OCI-LY1 (cell line): ENCODE results near the gene LNX1.

ENCODE experiments used
- H2AFZ ChIP-seq: fragments of 200-600 bp; sonication (generic), shearing (Covaris generic); 2 replicates; pipeline ENCODE4 v1.6.0; 2014; ENCODE audit warnings: antibody characterized with exemption, mild to moderate bottlenecking, low read length
- H3F3A ChIP-seq: fragments of 200-600 bp; sonication (generic), shearing (Covaris generic); 2 replicates; pipeline ENCODE4 v1.6.0; 2014; ENCODE audit warnings: mild to moderate bottlenecking, antibody characterized with exemption, low read length, moderate library complexity; ENCODE audit not compliant: insufficient read depth
- H3K27ac ChIP-seq: fragments of 200-600 bp; sonication (generic); 2 replicates; pipeline ENCODE4 v1.5.1; 2014; ENCODE audit warnings: low read length, mixed run types, mild to moderate bottlenecking, low read depth; ENCODE audit not compliant: poor library complexity, severe bottlenecking
- H3K27me3 ChIP-seq: fragments of 200-600 bp; sonication (generic); 2 replicates; pipeline ENCODE4 v1.6.0; 2014; ENCODE audit warnings: antibody characterized with exemption, mild to moderate bottlenecking, low read length, moderate library complexity; ENCODE audit not compliant: insufficient read depth
- H3K36me3 ChIP-seq: fragments of 200-600 bp; sonication (generic); 2 replicates; pipeline ENCODE4 v1.6.1; 2014; ENCODE audit warnings: mild to moderate bottlenecking, antibody characterized with exemption, low read length, moderate library complexity, mixed read lengths; ENCODE audit not compliant: insufficient read depth
- H3K4me1 ChIP-seq: fragments of 200-600 bp; sonication (generic); 2 replicates; pipeline ENCODE4 v1.5.1; 2014; ENCODE audit warnings: mild to moderate bottlenecking, low read length, moderate library complexity; ENCODE audit not compliant: insufficient read depth, severe bottlenecking
- H3K4me2 ChIP-seq: fragments of 200-600 bp; sonication (generic), shearing (Covaris generic); 2 replicates; pipeline ENCODE4 v1.6.1; 2014; ENCODE audit warnings: low read length
- H3K4me3 ChIP-seq: fragments of 200-600 bp; sonication (generic); 2 replicates; pipeline ENCODE4 v1.5.1; 2014; ENCODE audit warnings: low read length, low read depth, mild to moderate bottlenecking, mixed read lengths; ENCODE audit not compliant: poor library complexity, severe bottlenecking
- H3K79me2 ChIP-seq: fragments of 200-600 bp; shearing (Covaris generic); 2 replicates; pipeline ENCODE4 v1.6.1; 2016; ENCODE audit warnings: mixed run types, low read length, mixed read lengths; ENCODE audit not compliant: insufficient read depth
- H3K9ac ChIP-seq: fragments of 200-600 bp; sonication (generic), shearing (Covaris generic); 2 replicates; pipeline ENCODE4 v1.6.1; 2014; ENCODE audit warnings: mild to moderate bottlenecking, low read length, mixed read lengths
- H3K9me2 ChIP-seq: fragments of 200-600 bp; sonication (generic), shearing (Covaris generic); 2 replicates; pipeline ENCODE4 v1.6.1; 2014; ENCODE audit warnings: low read depth, mild to moderate bottlenecking, low read length, mixed read lengths
- H3K9me3 ChIP-seq: fragments of 200-600 bp; shearing (Covaris generic); 2 replicates; pipeline ENCODE4 v1.6.1; 2014; ENCODE audit warnings: low read length, mixed read lengths
- H4K20me1 ChIP-seq: fragments of 200-600 bp; sonication (generic), shearing (Covaris generic); 2 replicates; pipeline ENCODE4 v1.6.0; 2016; ENCODE audit warnings: mild to moderate bottlenecking, low read length; ENCODE audit not compliant: insufficient read depth
- EZH2 ChIP-seq: fragments of 200-600 bp; sonication (generic), shearing (Covaris generic); IDR thresholded peaks from 2 replicates; pipeline ENCODE4 v1.8.0; 2017; ENCODE audit warnings: borderline replicate concordance, mixed run types, mild to moderate bottlenecking, antibody characterized with exemption, low read length, moderate library complexity, mixed read lengths
- TF ChIP-seq, protein P1 (sequence below): fragments of 200-600 bp; sonication (generic), shearing (Covaris generic); IDR thresholded peaks from 2 replicates; pipeline ENCODE4 v1.5.1; 2017; ENCODE audit warnings: mild to moderate bottlenecking, antibody characterized with exemption, low read length, moderate library complexity, mixed read lengths

LNX1 gene

DNA sequence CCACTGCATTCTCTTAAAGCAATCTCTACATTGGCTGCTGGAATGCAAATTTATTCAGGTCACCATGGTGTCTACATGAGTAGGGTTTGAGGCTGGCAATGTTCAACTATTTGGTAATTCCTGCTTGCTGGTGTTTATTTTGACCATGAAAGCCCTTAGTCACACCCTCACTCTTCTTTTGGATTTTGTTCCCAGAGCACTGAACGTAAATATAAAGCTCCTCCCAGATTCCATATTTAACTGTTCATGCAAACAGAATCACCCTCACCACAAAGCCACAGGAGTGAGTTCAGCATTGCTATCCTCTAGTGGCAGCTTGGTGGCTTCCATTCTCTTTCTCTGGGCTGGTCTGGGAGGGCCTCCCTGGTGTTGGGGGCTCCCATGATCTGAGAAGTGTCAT is 82.8 kb downstream of the LNX1 start:
- H3K9ac ChIP-seq, result no peak overlapping the region
- H3K9me2 ChIP-seq, result no peaks in the 10 kb centered on the region
- no peak overlapping the region for H3K4me2 ChIP-seq
- H3K4me3 ChIP-seq, result no peak overlapping the region
- no peaks in the 10 kb centered on the region for H3K9me3 ChIP-seq
- H3K36me3 ChIP-seq, result no peaks in the 10 kb centered on the region
- H4K20me1 ChIP-seq, result no peaks in the 10 kb centered on the region
- no peaks in the 10 kb centered on the region for H3K27me3 ChIP-seq
- TF ChIP-seq EZH2, result no peak
- TF ChIP-seq, protein P1, sequence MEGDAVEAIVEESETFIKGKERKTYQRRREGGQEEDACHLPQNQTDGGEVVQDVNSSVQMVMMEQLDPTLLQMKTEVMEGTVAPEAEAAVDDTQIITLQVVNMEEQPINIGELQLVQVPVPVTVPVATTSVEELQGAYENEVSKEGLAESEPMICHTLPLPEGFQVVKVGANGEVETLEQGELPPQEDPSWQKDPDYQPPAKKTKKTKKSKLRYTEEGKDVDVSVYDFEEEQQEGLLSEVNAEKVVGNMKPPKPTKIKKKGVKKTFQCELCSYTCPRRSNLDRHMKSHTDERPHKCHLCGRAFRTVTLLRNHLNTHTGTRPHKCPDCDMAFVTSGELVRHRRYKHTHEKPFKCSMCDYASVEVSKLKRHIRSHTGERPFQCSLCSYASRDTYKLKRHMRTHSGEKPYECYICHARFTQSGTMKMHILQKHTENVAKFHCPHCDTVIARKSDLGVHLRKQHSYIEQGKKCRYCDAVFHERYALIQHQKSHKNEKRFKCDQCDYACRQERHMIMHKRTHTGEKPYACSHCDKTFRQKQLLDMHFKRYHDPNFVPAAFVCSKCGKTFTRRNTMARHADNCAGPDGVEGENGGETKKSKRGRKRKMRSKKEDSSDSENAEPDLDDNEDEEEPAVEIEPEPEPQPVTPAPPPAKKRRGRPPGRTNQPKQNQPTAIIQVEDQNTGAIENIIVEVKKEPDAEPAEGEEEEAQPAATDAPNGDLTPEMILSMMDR, result no peak
- no peak overlapping the region for H3K27ac ChIP-seq
- no peaks in the 10 kb centered on the region for H3F3A ChIP-seq
- H3K4me1 ChIP-seq, result no peaks in the 10 kb centered on the region
- H2AFZ ChIP-seq, result no peak overlapping the region
- no peaks in the 10 kb centered on the region for H3K79me2 ChIP-seq

DNA sequence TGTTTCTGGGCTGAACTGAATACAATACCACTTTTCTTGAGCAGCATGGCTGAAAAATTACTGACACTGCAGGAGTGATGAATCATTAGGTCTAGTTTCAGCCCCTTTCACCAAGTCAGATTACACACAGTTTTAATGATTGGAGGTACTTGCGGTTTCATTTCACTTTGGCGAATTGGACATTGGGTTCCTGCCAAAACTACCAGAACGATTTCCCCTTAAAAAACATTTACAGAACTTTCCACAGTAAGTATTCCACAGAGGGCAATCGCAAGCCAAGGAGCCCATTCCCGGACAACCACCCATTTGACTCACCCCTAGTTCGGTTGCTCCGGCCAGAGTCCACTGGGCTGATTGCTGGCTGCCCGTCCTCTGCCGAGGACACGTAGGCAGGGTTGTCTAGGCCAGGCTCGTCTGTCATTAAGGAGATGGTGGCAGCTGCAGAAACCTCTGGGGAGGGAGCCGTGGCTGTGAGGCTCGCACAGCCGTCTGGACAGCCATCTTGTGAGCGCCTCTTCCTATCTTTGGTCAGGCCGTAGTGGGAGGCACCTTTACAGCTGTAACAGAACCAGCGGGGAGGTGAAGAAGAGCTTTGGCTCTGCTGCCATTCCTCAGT is 83.5 kb downstream of the LNX1 start:
- TF ChIP-seq, protein P1, result no peak
- no peak for TF ChIP-seq EZH2
- H3K79me2 ChIP-seq, result no peaks in the 10 kb centered on the region
- H4K20me1 ChIP-seq, result no peaks in the 10 kb centered on the region
- H3K4me3 ChIP-seq, result no peak overlapping the region
- H3K36me3 ChIP-seq, result no peaks in the 10 kb centered on the region
- H3K4me1 ChIP-seq, result no peaks in the 10 kb centered on the region
- no peak overlapping the region for H3K4me2 ChIP-seq
- H3K9me3 ChIP-seq, result no peaks in the 10 kb centered on the region
- no peaks in the 10 kb centered on the region for H3K27me3 ChIP-seq
- no peak overlapping the region for H3K9ac ChIP-seq
- H3F3A ChIP-seq, result no peaks in the 10 kb centered on the region
- no peak overlapping the region for H3K27ac ChIP-seq
- no peak overlapping the region for H2AFZ ChIP-seq
- H3K9me2 ChIP-seq, result no peaks in the 10 kb centered on the region

DNA sequence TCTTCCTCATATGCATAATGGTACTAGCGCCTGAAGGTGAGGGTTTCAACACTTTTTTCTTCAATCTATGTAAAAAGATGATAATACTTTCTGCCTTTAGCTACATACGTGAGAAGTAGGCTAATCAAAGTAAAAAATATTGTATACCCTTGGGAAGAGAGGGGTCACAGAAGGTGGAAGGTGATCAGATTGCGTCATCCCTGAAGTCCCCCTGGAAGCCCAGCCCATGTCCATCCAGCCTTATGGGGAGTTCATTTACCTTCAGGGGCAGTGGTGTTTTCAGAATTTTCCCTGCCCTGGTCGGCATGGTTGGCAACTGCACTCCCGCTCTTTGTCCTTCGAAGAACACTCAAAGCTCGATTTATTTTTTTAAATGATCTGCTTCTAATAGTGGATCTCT is 84.2 kb downstream of the LNX1 start:
- no peaks in the 10 kb centered on the region for H3K9me2 ChIP-seq
- TF ChIP-seq, protein P1, result no peak
- no peak for TF ChIP-seq EZH2
- no peak overlapping the region for H2AFZ ChIP-seq
- no peaks in the 10 kb centered on the region for H3K27me3 ChIP-seq
- no peaks in the 10 kb centered on the region for H4K20me1 ChIP-seq
- no peaks in the 10 kb centered on the region for H3K79me2 ChIP-seq
- no peaks in the 10 kb centered on the region for H3K36me3 ChIP-seq
- H3K4me3 ChIP-seq, result no peak overlapping the region
- H3K9ac ChIP-seq, result no peak overlapping the region
- H3K4me1 ChIP-seq, result no peaks in the 10 kb centered on the region
- H3K27ac ChIP-seq, result no peak overlapping the region
- no peak overlapping the region for H3K4me2 ChIP-seq
- H3F3A ChIP-seq, result no peaks in the 10 kb centered on the region
- H3K9me3 ChIP-seq, result no peaks in the 10 kb centered on the region
